GM12874 (cell line): Measurements from ENCODE around the gene KCNK10.

Source experiments
- TF ChIP-seq, protein P1 (sequence below): IDR thresholded peaks from 2 replicates; pipeline ENCODE4 v1.5.1; 2011; ENCODE audit warnings: low read depth, mild to moderate bottlenecking, control low read depth, low read length, moderate library complexity; ENCODE audit not compliant: insufficient read depth

Gene KCNK10

GRCh38 chr14:88196116-88196890, 126.8 kb downstream of the KCNK10 start:
- TF ChIP-seq, protein P1, sequence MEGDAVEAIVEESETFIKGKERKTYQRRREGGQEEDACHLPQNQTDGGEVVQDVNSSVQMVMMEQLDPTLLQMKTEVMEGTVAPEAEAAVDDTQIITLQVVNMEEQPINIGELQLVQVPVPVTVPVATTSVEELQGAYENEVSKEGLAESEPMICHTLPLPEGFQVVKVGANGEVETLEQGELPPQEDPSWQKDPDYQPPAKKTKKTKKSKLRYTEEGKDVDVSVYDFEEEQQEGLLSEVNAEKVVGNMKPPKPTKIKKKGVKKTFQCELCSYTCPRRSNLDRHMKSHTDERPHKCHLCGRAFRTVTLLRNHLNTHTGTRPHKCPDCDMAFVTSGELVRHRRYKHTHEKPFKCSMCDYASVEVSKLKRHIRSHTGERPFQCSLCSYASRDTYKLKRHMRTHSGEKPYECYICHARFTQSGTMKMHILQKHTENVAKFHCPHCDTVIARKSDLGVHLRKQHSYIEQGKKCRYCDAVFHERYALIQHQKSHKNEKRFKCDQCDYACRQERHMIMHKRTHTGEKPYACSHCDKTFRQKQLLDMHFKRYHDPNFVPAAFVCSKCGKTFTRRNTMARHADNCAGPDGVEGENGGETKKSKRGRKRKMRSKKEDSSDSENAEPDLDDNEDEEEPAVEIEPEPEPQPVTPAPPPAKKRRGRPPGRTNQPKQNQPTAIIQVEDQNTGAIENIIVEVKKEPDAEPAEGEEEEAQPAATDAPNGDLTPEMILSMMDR = no peak

DNA sequence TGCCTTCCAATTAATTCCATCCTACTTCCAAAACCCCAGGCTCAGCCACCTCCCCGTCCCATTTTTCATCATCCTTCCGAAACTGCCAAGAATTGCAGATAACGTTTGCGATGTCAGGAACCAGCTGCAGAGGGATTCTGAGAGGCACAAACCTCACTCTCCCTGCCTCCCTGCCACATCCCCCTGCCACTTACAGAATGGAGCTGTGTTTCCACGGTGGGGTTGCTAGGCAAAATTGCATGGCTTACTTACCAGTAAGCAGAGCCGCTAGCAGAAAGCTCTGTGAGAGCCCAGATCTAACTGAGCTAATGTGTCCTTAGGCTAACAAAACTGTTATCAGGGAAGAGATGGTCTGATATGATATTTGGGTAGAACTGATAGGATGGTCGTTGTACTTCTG, 127.4 kb downstream of the KCNK10 start:
- TF ChIP-seq, protein P1 = no peak

- TF ChIP-seq, protein P1 = no peak
These were observed 128.5 kb downstream of the KCNK10 start for GRCh38 chr14:88194531-88194930.

GRCh38 chr14:88191605-88192004, 131.5 kb downstream of the KCNK10 start:
- TF ChIP-seq, protein P1 = no peak

DNA sequence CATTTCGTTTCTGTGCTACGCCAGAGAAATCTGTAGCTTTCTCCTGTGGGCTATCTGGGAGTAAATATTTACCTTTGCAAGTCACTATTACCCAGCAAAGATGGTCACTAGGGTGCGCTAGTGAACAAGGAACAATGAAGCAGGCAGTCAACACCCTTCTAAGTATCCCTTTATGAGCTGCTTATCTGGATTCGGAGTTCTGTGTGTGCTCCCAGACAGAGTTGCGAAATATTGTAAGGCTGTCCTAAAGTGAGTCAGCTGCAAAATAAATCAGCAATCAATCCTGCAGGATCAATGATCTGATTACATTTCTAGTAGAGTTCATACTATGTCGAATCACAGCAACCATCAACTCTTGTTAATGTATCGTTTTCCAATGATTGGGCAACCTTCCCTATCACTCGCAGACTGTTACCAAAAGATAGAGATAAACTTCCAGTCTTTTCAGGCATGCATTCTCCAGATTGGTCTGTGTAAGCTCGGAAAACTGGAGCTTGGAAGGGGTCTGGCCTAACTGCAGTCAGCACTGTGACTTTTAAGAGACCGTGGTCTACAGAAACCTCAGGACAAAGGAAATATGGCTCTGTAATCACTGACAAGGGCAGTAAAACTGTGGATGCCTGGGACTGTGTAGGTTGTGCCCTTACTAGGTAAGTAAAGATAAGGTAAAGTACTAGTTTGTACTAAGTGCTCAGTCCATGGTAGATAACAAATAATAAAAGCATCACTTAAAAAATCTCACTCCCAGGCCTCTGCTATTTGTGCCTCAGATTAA, 133.5 kb downstream of the KCNK10 start:
- TF ChIP-seq, protein P1 = peak; percentile 64

DNA sequence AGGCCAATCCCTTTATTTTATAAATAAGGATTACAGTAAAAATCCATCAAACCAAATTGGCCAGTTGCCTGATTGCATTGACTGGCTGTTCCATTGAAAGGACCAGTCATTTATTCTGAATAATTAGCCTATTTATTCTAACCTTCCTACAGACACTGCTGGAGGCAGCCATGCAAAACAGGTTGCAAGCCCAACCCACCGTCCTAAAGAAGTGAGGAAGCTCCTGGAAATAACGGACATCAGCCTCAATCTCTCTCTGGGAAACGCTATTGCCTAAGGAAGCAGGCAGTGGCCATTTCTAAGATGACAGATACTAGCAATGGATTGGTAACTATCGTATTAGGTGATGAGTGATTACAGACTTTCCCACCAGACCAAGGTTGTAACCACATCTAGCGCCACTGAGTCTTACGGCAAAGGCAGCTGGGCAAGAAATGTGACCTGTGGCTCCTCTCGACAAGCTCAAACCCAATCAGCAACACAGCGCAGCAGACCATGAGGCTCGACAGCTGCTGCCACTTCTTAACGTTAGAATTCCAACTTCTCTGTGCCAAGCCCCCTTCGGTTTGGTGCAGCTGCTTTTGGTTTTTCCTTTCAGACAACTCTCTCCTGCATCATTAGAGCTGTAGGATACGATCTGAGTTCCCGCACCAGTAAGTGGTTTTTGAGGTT, 134.2 kb downstream of the KCNK10 start:
- TF ChIP-seq, protein P1 = no peak

DNA sequence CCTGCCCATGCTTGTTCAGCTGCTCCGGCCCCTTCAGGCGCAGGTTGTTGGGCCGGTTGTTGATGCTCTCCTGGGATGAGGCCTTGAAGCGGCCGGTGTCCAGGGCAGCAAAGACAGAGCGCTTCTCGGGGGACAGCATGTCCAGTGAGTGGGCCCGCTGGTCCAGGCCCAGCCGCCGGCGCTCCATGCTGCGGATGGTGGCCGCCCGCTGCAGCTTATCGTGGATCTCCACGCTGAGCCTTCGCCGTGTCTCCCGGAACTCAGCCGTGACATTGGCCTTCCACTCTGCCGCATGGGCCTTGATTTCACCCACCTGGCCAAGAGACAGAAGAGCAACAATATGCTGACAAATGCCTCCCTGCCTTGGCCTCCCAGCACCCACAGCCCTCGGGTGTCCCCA, 137.2 kb downstream of the KCNK10 start:
- TF ChIP-seq, protein P1 = no peak
